Prostate gland (tissue), 2 donors: ENCODE results near the gene ZNF134.

Experiments used
- POLR2A ChIP-seq: fragments of 450-650 bp; IDR thresholded peaks from one replicate; pipeline ENCODE4 v1.6.1; 2016; ENCODE audit warnings: antibody characterized with exemption, mild to moderate bottlenecking
- POLR2AphosphoS5 ChIP-seq: sonication (generic); formaldehyde crosslinking; IDR thresholded peaks from one replicate; pipeline ENCODE4 v1.6.1; 2017; ENCODE audit warnings: antibody characterized with exemption
- TF ChIP-seq, protein P1 (sequence below), 4 experiments: fragments of 200-600 bp in 2 of 4; fragments of 450-650 bp in 2 of 4; sonication (generic) in 2 of 4; IDR thresholded peaks; 1 replicate in 3 of 4; 2 replicates in 1 of 4; pipeline ENCODE4 v1.5.1; 2016 to 2019; ENCODE audit warnings: antibody characterized with exemption in 4 of 4, mild to moderate bottlenecking in 2 of 4, moderate library complexity in 2 of 4

DNA sequence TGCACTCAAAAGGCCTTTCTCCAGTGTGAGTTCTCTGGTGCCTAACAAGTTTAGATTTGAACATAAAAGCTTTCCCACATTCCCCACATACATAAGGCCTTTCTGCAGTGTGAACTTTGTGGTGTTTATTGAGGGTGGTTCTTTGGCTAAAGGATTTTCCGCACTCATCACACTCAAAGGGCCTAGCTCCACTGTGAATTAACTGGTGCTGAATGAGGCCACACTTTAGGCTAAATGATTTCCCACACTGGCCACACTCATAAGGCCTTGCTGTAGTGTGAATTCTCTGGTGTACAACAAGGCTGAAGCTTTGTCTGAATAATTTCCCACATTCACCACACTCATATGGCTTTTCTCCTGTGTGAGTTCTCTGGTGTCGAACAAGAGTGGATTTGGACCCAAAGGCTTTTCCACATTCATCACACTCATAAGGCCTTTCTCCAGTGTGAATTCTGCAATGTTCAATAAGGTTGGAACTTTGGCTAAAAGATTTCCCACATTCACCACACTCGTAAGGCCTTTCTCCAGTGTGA, 41.6 kb upstream of the ZNF134 start:
- TF ChIP-seq, protein P1, sequence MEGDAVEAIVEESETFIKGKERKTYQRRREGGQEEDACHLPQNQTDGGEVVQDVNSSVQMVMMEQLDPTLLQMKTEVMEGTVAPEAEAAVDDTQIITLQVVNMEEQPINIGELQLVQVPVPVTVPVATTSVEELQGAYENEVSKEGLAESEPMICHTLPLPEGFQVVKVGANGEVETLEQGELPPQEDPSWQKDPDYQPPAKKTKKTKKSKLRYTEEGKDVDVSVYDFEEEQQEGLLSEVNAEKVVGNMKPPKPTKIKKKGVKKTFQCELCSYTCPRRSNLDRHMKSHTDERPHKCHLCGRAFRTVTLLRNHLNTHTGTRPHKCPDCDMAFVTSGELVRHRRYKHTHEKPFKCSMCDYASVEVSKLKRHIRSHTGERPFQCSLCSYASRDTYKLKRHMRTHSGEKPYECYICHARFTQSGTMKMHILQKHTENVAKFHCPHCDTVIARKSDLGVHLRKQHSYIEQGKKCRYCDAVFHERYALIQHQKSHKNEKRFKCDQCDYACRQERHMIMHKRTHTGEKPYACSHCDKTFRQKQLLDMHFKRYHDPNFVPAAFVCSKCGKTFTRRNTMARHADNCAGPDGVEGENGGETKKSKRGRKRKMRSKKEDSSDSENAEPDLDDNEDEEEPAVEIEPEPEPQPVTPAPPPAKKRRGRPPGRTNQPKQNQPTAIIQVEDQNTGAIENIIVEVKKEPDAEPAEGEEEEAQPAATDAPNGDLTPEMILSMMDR (IDR thresholded peaks at IDR 0.05): no peak
- TF ChIP-seq POLR2AphosphoS5 (no peak), POLR2A (no peak)
